HG02610 (cell line): ENCODE measurements around the gene SCLT1.
"Not testable (repeated sequence)": the region's sequence is repeated elsewhere in the genome, so short reads cannot be mapped to it uniquely, and the experiment has no call there.

ENCODE experiments used
- ATAC-seq: cut with Tn5 transposase; IDR thresholded peaks from one replicate; pipeline ENCODE4 v1.9.1; 2021; ENCODE audit warnings: mild to moderate bottlenecking, moderate library complexity; ENCODE audit not compliant: unreplicated experiment

Gene SCLT1

DNA sequence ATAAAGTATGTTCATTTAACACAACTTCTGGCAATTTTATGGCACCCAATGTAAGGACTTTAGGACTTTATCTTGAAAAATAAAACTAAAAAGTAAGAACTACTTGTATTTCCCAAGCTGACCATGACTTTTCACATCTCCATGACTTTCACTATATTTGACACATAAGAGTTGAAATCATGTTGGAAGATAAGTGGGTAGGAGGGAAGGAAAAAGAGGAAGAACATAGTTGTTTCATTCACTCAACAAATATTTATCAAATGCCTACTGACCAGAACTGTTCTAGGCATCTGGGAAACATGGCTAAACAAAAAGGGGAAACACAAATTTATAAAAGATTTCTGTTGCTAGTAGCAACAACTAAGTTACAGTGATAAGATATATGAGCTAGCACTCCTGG lies 16.0 kb downstream of the SCLT1 start:
- no peak for ATAC-seq

DNA sequence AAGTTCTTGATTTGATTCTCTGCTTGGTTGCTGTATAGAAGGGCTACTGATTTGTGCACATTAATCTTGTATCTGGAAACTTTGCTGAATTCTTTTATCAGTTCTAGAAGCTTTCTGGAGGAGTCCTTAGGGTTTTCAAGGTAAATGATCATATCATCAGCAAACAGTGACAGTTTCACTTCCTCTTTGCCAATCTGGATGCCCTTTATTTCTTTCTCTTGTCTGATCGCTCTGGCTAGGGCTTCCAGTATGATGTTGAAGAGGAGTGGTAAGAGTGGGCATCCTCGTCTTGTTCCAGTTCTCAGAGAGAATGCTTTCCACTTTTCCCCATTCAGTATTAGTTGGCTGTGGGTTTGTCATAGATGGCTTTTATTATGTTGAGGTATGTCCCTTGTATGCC lies 23.8 kb downstream of the SCLT1 start:
- ATAC-seq: not testable (repeated sequence)

DNA sequence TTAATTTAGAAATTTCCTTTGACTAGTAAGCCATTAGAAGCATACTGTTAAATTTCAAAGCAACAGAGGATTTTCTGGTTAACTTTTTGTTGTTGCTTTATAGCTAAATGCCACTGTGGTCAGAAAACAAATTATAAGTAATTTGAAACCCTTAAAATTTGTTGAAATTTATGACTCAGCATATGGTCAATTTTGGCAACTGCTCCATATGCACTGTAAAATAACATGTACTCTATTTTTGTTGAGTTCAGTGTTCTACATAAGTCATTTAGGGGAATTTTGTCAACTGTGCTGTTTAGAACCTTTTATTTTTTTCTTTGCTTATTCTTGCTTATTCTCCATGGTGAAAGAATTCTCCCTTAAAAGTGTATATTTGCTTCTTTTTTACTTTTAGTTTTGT lies 28.6 kb downstream of the SCLT1 start:
- ATAC-seq: no peak

DNA sequence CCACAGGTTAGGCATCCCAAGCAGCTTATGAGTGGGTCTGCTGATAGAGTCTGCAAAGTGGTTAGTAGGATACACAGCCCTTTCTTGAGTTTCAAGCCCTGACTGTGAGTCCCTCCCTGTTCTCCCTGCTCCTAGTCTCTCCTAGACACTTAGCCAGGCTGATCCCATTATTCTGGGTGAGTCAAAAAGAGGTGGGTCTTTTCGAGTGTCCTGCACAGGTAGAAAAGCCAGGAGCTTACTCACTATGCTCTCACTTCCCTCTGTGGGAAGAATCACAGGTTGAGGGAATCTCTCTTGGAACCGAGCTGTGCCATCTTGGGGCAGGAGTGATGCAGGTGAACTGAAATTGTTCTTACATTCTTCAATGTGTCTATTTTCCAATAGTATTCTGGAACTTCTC lies 29.7 kb downstream of the SCLT1 start:
- no peak for ATAC-seq

DNA sequence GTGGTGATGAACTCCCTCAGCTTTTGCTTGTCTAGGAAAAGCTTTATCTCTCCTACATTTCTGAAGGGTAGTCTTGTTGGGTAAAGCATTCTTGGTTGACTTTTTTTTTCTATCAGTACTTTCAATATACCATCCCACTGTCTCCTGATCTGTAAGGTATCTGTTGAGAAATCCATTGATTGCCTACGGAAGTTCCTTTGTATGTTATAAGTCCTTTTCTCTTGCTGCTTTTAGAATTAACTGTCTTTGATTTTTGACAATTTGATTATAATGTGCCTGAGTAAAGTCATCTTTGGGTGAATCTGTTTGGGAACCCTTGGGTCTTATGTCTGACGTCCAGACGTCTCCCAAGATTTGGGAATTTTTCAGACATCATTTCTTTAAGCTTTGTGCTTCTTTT lies 30.8 kb downstream of the SCLT1 start:
- no peak for ATAC-seq

DNA sequence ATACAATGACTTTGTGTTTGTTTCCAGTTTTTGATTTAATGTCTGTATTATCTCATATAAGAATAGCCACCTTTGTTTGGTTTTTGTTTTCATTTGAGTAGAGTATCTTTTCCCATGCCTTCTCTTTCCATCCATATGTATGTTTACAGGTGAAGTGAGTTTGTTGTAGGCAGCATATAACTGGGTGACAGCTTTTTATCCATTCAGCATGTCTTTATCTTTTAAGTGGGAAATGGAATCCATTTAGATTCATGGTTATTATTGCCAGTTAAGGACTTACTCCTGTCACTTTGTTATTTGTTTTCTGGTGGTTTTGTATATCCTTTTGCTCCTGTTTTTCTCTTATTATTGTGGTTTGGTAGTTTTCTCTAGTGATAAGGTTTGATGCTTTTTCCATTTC lies 34.3 kb downstream of the SCLT1 start:
- ATAC-seq: no peak

DNA sequence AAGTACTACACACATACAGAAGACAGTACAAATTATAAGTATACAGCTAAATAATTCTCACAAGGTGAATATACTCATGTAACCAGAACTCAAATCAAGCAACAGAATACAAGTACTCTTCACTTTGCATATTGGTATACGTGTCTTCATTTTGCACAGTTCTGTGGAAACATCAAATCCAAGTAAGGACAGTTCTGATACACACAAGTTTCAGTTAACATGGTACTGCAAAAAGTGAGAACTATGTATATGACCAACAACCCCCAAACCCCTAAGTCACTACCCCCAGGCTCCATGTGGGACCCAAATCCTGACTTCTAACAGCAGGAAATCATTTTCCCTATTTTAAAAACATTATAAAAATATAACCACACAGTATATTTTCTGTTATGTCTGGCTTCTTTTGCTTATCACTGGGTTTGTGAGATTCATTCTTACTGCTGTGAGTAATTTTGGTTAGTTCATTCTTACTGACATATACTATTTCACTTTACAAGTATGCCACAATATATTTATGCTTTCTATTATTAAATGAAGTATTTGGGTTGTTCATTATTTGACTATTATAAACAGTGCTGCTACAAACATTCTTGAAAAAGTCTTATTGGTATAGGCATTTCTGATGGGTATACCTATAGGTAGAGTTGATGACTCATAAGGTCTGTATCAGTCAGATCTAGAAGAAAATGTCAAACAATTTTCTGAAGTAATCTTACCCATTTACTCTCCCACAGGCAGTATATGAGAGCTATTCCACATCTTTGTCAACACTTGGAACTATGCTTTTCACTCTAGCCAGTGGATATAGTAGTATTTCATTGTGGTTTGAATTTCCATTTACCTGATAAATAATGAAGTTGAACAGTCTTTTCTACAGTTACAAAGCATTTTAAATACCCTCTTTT lies 47.0 kb downstream of the SCLT1 start:
- peak; percentile 93 for ATAC-seq

DNA sequence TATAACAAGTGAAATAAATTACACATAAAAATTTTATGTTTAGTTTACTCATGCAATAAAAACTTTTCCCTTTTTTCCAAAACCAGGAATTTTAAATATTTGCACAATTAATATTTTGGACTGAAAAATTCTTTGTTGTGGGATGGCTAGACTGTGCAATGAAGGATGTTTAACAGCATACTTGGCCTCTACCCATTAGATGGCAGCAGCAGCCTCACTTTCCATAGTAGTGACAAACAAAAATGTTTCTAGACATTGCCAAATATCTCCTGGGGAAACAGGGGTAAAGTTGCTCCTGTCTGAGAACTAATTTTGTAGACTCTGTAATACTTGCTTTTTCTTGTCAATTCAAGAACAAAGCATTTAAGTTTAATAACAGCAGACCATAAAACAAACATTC lies 49.8 kb downstream of the SCLT1 start:
- no peak for ATAC-seq

DNA sequence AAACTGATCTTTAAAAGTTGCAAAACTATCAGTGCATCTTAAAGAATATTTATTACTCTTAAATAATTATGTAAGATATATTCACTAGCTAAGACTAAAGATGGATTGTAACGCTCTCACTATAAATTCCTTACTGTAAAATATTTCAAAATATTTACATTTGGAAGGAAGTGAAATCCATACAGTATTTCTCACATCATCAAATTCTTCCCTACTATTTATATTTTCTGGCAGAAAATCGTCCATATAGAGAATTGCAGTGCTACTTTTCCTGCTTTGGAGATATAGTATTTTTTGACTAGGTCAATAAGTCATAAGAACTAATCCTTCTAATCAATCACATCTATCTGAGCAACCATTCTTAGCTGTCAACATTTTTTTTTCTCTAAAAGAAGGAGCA lies 52.9 kb downstream of the SCLT1 start:
- no peak for ATAC-seq

DNA sequence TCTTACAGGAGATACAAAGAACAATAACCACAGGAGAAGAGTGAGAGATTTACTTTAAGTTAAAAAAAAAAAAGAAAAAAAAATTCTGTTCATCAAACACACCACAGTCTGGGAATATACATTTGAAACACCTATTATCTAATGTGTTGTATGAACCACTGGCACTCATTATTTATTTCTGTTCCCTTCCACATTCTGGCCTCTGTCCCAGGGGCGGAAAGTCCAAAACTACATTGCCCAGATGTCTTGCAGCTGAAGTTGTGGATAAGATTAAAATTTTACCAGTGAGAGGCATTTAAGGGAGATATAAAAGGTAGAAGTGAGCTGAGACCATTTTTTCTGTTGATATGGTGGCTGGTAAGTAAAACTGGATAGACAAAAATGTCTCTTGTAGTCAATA lies 56.2 kb downstream of the SCLT1 start:
- ATAC-seq: no peak

DNA sequence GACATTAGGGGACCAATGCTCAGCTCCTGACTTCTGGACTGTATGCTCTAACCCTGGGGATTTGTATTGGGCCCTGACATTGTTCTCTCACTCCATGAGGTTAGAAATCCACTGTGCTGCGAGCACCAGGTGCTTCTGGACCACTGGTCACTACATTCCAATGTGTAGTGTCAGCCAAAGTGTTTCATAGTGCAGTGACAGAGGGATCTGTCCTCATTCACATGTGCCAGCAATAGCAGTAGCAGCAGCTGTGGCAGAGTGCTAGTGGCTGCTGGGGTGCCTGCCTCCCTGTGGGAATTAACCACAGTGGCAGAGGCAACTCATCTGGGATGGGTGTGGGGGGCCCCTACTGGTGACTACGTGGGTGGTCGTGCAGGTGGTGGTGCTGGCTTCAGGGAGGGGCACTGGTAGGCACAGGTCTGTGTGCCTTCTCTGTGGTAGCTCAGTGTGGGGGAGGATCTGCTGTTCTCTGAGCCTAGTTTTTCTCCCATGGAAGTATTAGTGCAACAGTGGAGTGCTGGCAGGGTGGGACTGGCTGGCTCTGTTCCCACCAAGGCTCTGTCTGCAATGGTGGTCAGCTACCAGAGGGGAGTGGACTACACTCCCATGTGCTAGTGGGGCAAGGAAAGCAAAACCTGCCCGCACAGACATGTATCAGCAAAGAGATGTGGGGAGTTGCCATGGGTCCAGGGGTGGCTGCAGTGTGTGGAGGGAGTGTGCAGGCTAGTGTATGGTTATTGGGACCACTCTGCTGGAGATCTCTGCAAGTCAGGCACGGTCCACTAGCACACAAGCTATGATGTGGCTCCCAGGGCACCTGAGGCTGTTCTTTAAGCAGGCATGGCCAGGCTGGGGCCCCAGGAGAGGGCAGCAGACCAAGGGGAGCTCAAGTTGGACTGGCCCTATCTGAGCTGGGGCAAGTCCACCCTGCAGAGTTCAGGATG lies 78.5 kb downstream of the SCLT1 start:
- no peak for ATAC-seq

DNA sequence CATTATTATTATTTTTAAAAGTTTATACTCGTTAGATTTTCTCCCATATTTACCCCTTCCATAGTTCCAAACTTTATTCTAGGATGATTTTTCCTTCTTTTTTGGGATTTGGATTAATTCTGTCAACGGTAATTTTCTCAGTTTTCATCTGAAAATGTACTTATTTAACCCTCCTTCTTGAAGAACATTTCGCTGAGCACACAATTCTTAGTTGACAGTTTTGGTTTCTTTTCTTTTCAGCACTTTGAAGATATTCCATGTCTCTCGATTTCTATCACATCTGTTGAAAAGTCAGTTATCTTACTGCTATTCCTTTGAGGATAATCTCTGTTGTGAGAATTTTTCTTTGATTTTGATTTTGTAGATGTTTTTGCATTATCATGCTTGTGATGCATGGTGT lies 85.2 kb downstream of the SCLT1 start:
- ATAC-seq: no peak

DNA sequence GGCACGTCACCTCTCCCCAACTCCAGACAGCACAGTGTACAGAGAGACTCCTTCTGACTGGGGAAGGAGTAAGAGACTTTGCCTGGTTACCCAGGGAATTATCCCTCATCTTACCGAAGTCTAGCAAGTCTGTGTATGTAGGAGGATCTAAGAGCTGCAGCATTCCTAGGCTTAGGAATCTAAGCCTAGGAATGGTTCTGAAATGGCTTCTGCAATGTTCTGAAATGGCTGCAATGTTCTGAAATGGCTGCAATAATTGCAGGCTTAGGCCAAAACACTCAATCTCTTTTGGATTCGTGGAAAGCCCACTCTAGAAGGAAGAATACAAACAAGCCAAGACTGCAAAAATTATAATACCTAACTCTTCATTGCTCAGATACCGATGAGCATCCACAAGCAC lies 106.4 kb downstream of the SCLT1 start:
- ATAC-seq: no peak

DNA sequence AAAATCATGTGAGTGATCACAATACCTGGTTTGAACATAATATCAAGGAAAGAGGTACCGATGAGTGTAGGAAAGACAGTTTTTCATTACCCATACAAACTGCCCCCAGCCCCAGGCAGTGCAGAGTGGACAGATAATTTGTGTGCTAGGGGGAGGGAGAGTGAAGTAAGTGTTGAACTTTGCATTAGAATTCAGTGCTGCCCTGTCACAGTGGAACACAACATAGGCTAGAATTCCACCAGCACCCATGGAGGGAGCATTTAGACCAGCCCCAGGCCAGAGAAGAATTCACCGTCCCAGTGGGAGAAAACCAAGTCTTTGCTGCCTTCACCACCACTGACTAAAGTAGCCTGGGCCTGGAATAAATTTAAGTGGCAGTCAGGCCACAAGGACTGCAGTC lies 107.3 kb downstream of the SCLT1 start:
- no peak for ATAC-seq

DNA sequence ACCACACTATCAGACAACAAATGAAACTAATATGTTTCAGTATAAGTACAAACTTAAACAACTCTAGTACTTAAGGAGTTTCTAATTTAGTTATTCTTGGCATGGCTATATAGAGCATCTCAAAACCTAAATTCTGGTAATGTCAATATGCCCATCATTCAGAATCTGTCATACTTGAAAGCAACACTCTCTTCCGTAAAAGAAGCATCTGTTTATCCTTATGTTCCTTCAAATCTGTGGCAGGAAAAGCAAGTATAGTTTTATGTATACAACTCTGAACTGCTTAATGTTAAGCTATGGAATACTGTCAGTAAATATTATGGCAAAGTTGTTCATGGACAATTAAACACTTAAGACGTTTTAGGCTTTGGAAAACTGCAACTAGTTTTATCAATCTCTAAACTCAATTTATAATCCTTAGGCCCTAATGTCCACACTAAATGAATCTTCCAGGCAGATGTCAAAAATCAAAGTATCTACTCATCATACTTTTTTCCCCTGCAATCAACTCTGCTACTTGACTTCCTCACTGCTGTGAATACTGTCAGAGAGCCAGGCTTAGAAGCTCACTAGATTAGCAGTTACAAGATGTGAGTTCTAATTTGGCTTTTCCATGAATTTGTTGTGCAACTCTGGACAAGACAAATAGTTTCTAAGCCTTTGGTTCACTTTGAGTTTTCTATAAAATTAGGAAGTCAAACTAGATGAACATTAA lies 109.4 kb downstream of the SCLT1 start:
- no peak for ATAC-seq

DNA sequence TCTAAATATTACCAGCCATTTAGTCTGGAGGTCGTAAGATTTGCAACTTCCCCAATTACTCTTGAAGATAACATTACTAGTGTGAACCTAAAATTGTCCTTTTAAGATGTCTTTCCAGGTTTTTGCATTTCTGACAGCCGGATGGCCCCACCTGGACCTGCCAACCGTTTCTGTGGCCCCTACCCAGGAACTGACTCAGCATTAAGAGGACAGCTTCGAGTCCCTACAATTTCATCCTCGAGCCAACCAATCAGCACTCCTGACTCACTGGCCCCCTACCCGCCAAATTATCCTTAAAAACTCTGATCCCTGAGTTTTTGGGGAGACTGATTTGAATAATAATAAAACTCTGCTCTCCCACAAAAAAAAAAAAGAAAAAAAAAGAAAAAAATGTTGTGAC lies 112.0 kb downstream of the SCLT1 start:
- no peak for ATAC-seq

DNA sequence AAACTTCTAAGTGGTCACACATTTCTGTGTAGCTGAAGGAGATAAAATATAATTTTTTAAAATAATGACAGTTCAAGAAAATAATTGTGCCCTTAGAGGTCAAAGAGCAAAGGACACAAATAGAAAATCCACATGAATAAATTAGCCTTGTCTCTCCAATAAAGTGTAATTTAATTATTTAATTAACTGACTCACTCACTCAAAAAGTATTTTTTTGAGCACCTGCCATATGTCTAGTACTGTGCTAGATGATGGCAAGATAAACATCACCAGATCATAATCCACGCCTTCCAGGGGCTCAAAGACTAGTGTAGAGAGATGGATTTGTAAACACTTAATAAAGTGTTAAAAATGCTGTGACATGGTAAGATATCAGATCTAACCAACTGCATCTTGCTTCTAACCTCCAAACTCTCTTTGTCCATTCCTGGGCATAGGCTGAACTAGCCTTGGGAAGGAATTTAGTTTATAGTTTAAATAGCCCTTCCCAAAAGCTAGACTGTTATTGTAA lies 112.5 kb downstream of the SCLT1 start:
- ATAC-seq: no peak

DNA sequence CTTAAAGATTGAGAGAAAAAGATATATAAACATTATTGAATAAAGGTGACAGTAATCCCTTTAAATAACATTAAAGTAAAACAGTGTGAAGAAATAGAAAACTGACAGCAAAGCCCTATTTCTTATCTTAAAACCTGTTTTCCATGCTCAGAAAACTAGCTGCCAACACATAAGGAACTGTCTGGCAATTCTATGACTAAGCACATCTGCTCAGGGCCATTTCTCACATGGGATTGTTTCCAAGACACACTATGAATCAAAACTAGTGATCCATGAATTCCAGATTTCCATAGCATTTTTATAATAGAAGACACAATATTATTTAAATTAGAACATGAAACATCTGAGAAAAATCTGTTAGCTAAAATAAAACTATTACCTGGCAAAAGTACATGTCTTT lies 113.4 kb downstream of the SCLT1 start:
- no peak for ATAC-seq

DNA sequence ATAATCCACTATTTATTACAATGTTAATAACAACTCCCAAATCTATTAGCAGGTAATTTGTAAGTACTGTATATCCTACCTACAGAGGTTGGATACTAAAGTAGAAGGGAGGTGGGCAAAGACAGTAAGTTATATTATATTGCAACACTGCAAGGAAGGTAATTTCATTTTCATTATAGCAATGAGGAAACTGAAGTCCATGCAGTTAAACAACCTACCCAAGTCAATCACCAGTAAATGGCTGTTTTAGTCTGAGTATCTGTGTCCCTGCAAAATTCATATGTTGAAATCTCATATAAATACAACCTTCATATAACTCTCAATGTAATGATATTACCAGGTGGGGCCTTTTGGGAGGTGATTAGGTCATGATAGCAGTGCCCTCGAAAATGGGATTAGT lies 114.4 kb downstream of the SCLT1 start:
- ATAC-seq: no peak

DNA sequence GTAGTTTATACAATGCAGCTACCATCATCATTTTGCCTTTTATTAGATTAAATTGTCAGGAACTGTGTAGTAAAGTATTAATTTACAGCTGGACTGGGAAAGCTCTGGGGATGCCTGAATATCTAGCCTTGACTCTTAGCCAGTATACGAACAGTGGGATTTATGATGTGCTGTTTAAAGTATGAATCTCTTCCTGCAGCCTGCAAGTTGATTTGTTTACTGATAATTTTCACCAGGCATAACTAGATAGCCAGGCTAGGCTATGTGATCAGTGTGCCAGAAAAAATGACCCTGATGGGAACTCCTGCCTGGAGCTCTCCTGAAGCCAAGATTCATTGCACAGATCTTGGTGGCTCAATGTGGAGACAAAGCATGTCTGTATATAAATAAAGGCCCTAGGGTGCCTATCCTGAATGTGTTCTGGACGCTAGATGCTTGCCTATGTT lies 119.2 kb downstream of the SCLT1 start:
- no peak for ATAC-seq

DNA sequence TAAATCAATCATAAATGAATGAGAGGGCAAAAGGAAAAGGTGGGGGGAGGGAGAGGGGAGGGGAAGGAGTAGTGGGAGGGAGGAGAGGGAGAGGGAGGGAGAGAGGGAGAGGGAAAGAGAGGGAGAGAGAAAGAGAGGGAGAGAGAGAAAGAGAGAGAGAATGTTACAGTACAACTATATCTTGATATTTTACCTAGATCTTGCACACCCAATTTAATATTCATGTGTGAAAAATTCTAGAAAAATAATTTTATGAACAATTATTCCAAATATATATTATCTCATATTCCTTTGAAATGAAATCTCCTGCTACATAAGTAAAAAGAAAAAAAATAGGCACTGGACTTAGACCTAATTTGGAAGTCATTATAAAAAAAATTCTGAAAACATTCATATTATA lies 120.0 kb downstream of the SCLT1 start:
- ATAC-seq: no peak
